22Rv1 (cell line): ENCODE measurements around the gene NSMCE1.

Source experiments
- ZFX ChIP-seq: fragments of 450-650 bp; IDR thresholded peaks from 2 replicates; pipeline ENCODE4 v1.6.1; 2017; ENCODE audit warnings: antibody characterized with exemption, borderline replicate concordance
- TF ChIP-seq, protein P1 (sequence below): fragments of 450-650 bp; IDR thresholded peaks from 2 replicates; pipeline ENCODE4 v1.5.1; 2017; ENCODE audit warnings: mild to moderate bottlenecking

DNA sequence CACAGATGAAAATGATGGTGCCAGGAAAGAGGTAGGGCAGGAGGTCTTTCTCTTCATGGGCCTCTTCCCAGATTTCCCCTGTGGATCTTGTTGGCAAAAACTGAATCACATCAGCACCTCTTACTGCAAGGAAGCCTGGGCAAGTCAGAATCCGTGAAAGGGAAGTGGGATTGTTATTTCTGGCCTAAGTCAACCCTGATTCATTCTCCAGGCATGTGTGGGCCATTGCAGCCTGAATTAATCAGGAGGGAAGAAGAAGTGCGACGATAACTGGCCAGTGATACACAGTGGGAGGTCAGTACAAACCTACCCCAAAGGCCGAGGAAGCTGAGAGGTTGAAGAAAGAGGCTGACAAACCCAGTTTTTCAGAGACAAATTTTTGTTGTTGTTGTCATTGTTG, 17.9 kb upstream of the NSMCE1 start:
- TF ChIP-seq, protein P1, sequence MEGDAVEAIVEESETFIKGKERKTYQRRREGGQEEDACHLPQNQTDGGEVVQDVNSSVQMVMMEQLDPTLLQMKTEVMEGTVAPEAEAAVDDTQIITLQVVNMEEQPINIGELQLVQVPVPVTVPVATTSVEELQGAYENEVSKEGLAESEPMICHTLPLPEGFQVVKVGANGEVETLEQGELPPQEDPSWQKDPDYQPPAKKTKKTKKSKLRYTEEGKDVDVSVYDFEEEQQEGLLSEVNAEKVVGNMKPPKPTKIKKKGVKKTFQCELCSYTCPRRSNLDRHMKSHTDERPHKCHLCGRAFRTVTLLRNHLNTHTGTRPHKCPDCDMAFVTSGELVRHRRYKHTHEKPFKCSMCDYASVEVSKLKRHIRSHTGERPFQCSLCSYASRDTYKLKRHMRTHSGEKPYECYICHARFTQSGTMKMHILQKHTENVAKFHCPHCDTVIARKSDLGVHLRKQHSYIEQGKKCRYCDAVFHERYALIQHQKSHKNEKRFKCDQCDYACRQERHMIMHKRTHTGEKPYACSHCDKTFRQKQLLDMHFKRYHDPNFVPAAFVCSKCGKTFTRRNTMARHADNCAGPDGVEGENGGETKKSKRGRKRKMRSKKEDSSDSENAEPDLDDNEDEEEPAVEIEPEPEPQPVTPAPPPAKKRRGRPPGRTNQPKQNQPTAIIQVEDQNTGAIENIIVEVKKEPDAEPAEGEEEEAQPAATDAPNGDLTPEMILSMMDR: no peak
- TF ChIP-seq ZFX: no peak
